Stimulated activated CD8-positive, alpha-beta memory T cell treated with anti-CD3 and anti-CD28 coated beads, Interleukin-4, amount 100 ng/mL, for 24 hours (primary cell): ENCODE data around the gene PRKCD.

Experiments used
- DNase-seq: peaks from one replicate; pipeline ENCODE4 v3.0.0-alpha.2; 2020; ENCODE audit warnings: low read depth

Gene PRKCD

DNA sequence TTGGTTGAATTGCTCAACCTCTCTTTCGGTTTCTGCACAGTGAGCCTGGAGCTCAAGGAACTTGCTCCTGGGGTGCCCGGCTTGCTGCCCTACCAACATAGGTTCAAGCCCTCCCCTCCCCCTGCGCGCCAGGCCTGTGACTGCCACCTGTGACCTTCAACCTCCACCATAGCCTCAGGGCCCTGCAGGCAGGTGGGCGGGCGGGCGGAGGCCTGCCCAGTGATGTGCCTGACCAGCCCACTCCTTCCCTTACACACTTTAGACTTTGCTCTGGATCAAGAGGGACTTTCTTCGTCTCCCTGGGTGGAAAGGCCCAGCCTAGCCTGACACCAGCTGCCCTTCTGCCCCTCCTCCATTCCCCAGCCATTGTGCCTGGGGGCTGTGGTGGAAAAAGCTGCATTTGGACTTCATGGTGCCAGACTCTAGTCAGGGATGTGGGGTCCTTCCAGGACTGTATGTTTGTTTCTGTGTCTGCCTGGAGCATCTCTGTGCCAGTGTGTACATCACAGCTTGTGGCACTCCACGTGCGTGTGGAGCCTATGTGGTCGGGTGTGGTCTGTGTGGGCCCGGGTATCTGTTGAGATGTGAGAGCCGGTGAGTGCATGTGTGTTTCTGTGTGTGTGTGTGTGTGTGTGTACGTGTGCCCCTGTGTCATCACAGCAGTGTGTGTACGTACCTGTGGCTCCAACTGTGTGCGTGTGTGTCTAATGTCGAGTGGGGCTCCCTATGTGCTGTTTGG, 9.5 kb downstream of the PRKCD start:
- no peak for DNase-seq

DNA sequence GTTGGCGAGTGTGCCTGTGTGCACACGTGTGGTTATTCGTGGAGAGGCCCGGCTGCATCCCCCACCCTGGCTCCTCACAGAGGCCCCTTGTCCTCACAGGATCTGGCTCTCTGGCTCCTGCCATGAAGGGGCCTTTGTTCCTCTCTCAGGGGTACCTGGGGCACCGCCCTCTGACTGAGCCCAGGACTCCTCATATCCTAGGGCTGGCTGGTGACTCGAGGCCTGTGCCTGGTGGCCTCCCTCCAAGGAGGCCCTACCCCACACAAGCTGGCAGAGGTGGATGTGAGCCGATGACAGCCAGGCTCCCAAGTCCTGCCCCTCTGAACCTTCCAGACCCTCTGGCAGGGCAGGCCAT, 10.0 kb downstream of the PRKCD start:
- no peak for DNase-seq

DNA sequence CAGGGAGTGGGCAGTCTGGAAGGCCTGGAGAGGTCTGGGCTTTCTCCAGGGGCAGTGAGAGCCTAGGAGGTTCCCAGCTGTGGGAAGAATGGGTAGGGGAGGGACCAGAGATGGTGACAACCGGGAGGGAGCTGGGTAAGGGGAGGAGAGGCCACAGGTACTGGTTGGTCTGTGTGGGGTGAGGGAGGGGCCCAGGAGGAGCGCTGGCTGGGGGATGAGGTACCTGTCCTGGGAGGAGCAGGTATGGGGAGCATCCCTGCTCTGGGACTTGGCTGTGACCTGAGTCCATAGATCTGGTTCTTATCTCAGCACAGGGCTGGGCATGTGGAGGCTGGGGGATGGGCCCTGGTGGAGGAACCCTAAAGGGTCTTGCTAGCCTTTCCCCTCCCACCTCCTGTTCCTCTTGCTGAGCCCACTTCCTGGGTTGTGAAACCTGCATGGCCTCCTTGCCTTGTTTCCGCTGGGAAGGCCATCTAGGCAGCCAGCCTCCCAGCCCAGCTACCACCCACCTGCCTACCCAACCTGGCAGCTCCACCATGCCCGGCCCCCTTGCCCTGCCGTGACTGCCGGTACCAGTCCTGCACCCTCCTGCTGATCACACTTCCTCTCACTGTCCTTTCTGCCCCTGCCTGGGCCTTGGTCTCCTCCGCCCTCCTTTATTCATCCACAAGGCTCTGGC, 11.0 kb downstream of the PRKCD start:
- no peak for DNase-seq

DNA sequence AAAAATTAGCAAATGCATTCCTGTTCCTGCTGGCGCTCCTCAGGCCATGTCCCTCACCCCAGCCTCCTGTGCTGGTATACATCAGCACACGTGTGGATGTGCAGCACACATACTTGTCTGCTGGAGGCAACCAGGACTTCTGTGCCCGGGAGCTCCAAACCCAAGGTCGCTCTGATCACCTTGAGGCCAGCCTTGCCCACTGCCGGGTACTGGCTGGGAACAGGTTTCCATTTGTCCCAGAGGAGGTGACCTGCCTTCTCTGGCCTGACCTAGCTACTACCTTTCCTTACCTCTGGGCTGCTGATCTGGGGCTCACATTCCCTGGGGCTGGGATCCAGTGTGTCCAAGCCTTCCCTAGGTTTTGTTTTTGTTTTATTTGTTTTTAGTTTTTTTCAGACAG, 12.1 kb downstream of the PRKCD start:
- DNase-seq, result no peak

DNA sequence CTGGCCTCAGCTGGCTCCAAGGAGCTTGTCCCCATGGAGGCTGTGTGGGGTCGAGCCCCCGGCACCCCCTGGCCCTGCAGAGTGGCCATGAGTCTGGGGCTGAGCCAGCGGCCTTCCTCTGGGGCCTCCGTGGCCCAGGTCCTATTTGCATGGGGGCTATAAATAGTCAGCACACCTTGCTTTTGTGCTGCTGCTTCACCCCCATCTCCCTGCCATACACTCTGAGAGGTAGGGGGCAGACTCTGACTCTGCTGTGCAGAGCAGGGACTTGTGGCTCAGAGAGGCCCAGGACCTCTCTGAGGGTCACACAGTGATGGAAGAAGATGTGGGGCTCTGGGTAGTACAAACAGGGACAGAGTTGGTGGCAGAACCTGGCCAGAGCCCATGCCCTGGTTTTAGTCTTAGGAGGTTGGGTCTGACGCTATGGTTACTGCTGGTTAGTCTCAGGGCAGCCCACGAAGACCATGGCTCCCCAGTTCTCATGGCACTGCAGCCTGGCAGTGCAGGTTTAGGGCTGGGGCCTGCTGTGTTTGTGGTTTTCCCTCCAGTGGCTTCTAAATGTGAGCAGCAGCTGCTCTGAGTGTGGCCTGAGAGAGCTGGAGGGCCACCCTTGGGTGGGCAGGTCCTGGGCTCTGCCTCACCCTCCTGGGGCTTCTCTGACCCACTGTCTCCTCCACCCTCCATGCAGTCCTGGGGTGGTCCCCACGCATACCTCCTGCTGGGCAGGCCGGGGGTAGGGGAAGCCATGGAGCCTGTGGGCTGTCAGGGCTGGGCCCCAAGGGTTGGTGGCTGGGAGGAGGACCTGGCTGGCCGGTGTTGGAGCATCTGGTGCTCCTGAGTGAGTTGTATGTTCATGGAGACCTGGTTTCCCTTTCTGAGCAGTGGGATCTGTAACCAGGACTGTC, 13.6 kb downstream of the PRKCD start:
- DNase-seq, result no peak

DNA sequence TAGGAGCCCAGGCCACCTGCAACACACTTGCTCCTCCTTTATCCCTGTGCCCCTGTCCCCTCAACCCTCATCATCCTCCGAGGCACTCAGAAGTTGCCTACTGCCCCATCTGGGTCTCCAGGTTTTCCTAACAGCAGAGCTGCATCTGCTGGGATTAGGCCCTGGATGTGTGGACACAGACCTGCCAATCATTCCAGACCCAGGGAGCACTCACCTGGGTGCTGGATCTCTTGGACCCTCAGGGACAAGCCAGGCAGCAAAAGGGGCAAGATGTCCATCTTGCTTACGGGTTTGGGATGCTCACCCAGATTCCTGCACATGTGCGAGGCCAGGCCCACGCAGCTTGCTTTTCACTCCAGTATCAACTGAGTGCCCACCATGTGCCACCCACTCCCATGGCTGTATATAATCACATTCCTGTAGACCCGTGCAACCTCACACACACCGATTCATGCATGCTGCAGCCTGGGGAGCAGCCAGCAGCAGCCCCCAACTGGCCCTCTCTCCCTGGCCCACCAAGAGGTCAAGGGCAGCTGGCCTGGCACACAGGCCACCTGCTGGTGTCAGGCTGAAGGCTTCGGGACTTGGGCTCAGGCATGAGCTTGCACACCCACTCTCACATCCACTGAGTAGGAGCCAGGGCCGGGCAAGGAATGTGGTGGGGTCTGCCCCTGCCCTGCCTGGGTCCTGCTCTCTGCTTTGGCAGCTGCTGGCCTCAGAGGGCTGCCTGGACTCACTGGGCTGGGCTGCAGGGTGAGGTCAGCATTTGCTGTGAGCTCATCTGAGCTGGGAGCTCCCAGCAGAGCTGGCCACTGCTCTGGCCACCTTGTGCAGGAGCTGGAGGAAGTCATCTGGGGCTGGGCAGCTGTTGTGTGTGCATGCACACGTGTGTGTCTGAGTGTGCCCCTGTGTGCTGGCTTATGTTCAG, 14.9 kb downstream of the PRKCD start:
- no peak for DNase-seq

DNA sequence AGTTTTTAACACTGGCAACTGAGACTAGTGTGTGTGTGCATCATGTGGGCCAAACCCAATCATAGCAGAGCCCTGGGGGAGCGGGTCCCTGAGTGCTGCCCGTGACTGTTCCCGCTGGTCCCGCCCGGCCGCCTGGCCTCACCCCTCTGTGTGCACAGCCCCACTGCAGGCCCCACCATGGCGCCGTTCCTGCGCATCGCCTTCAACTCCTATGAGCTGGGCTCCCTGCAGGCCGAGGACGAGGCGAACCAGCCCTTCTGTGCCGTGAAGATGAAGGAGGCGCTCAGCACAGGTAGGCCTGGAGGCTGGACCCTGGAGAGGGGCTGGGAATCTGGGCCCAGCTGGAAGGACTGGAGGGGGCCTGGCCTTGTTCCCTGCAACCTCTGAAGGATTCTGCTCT, 17.2 kb downstream of the PRKCD start:
- DNase-seq, result no peak

DNA sequence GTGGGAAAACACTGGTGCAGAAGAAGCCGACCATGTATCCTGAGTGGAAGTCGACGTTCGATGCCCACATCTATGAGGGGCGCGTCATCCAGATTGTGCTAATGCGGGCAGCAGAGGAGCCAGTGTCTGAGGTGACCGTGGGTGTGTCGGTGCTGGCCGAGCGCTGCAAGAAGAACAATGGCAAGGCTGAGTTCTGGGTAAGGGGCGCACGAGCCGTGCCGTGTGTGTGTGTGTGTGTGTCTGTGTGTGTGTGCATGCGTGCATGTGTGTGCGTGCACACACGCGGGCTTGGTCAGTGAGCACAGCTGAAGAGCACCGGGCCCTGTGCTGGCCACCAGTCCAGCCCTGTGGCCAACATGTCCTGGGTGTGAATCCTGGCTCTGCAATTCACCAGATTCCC, 18.6 kb downstream of the PRKCD start:
- no peak for DNase-seq

DNA sequence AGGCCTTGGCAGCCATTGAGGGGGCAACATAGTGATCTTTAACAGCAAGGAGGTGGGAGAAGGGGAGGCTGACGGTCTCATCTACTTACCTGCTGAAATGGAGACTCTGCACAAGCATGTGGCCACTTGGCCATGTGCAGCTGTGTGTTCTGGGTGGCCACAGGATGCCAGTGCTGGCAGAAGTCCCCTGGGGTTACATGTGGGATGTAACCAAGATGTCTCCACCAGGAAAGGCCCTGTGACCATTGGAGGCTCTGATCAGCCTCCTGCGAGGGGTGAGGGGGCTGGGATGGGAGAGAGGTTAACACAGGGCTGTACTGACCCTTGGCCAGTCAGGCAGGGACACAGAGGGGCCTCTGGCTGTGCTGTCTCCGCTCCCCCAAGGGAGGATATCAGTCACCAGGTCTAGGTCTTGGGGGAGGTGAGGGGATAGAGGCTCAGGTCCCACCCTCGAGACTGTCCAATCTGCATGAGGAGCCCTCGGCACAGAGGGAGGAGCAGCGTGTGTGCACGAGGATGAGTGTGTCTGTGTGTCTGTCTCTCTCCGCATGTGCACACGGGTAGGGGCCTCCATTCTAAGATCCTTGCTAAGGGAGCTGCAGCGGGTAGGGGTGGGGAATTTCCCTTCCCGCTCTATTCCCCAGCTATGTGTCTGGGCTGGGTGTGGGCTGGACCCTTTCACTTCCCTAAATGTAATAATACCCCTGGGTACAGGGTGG, 19.5 kb downstream of the PRKCD start:
- DNase-seq, result no peak

DNA sequence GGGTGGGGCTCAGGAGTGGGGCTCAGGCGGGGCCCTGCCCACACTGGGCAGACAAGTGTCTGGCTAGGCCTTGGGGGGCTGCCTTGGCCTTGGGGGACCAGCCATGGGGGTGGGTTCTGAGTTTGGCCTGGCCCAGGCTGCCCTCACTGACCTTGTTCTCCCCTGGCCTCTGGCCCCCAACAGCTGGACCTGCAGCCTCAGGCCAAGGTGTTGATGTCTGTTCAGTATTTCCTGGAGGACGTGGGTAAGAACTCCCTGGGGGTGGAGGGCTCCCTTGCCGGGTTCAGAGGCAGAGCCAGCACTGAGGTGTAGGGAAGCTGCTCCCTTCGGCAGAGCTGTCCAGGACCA, 20.0 kb downstream of the PRKCD start:
- DNase-seq, result no peak

DNA sequence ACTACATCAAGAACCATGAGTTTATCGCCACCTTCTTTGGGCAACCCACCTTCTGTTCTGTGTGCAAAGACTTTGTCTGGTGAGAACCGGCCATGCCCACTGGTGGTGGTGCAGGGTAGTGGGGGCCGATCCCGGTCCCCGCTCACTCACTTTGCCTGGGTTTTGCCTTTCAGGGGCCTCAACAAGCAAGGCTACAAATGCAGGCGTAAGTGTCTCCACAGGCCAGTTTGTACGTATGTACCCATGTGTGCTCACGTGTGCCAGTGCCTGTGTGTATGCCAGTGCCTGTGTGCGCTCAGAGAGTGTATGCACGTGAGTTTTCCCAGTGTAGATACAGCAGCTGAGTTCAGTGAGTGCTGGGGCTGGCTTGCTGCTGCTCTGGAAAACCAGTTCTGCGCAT, 20.5 kb downstream of the PRKCD start:
- DNase-seq, result no peak

DNA sequence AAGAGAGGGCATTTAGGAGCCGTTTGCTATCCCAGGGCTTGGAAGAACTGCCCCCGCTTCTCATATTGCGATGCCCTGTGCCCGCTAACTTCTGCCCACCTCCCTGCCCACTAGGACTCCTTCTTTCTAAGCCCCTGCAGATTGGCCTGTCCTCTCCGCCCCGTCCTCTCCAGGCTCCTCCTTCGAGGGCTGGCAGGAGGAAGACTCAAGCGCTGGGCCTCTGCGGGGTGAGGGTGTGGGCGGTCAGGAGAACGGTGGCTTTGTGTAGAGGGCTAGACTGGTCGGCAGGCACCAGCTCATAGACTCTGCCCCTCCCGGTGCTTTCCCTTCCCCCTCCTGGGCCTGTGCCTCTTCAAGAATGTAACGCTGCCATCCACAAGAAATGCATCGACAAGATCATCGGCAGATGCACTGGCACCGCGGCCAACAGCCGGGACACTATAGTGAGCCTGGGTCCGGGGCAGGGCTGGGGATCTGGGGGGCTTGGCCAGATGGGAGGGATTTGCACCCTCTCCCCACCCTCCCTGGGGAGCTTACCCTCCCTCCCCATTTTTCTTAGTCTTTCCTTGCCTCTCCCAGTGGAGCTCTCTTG, 21.9 kb downstream of the PRKCD start:
- DNase-seq, result no peak

DNA sequence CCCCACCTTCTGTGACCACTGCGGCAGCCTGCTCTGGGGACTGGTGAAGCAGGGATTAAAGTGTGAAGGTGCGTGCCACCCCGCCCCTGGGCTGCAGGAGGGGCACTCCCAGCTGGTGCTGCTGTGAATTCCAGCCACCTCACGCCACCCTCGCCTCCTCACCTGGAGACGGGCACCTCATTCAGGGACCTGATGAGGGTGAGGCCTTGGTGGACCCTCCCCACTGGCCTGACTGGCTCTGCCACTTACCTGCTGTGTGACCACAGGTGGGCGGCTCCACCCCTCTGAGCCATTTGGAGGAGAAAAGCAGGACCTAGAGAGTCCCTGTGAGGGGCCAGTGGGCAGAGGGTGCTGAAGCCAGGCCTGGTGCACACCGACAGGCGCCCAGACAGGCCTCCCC, 22.5 kb downstream of the PRKCD start:
- no peak for DNase-seq

DNA sequence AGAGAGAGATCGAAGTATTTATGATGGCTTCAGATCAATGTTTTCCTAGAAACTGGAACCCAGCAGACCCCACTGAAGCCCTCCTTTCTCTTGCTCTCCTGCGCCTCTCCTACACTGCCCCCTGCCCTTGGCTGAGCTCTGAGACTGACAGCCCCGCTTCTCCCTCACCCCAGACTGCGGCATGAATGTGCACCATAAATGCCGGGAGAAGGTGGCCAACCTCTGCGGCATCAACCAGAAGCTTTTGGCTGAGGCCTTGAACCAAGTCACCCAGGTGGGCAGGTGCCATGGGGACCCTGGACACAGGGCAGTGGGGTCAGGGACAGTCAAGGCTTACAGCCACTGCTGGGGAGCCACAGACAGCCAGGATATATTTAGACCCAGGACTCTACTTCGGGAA, 23.7 kb downstream of the PRKCD start:
- no peak for DNase-seq

DNA sequence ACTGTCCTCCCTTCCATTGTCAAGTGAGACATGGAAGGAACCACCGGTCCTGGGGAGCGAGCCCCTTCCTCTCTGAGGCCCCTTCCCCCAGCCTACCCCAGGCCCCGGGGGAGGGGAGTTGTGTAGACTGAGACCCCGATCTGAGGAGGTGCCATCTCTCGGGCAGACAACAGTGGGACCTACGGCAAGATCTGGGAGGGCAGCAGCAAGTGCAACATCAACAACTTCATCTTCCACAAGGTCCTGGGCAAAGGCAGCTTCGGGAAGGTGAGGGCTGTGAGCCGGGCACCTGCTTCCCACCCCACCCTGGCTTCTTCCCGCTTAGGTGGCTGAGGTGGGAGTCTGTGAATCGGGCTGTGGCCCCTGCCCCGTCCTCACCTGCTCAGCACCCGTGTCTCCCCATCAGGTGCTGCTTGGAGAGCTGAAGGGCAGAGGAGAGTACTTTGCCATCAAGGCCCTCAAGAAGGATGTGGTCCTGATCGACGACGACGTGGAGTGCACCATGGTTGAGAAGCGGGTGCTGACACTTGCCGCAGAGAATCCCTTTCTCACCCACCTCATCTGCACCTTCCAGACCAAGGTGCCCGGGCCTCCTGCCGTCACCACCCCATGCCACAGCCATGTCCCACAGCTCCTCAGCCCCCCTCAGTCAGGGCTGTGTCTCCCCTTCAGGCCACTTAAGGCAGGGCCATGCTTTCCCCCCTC, 24.9 kb downstream of the PRKCD start:
- no peak for DNase-seq

DNA sequence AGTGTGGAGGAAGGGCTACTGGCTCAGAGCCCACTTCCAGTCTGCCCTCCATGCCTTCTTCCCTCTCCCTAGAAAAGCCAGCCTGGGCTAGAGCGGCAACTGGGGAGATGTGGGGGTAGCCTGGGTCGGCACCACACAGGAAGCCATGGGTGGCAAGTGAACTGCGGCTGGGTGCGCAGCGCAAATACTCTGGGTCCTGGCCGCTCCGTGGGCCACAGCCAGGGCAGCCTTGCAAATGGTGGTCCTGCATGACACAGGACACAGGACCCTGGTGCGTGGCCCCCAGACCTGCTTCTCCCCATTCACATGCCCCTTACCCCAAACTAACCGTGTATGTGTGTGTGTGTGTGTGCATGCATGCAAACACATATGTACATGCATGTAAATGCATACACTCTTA, 25.7 kb downstream of the PRKCD start:
- no peak for DNase-seq

DNA sequence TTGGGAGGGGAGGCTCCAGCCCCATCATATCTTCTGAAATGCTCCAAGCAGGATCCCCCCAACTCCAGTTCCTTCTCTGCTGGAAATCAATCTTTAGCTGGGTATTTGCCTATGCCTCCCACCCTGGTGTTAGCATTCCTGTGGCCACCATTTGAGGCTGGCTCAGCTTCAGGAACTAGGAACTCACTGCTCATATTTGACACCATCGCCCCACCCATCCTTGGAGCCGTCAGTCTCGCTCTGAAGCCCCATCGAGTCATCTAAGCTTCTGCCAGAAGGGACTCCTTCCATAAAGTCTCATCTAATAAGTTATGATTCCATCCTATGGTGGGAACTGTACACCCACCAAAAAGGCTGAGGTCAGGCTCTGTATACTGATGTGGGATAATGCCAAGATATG, 26.4 kb downstream of the PRKCD start:
- no peak for DNase-seq

DNA sequence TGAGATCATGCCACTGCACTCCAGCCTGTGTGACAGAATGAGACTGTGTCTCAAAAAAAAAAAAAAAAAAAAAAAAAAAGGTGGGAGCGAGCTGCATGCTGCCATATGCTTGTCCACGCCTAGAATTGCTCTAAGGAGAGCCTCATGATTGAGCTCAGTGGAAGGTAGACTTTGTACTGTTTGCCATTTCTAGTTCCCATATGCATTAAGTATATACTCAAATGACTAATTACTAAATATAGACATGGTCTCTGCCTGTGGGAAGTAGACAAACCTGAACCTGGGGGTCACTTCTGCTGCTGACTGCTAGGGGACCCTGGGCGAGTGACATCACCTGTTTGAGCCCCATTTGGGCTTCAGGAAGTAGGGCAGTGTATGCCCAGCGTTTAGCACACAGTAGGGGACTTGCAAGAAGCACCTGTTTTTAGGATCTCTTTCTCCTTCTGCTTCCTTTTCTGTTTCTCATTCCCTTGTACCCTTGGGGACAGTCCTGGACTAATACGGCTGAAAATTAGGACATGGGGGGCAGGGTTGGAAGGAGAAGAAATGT, 27.2 kb downstream of the PRKCD start:
- DNase-seq, result no peak

DNA sequence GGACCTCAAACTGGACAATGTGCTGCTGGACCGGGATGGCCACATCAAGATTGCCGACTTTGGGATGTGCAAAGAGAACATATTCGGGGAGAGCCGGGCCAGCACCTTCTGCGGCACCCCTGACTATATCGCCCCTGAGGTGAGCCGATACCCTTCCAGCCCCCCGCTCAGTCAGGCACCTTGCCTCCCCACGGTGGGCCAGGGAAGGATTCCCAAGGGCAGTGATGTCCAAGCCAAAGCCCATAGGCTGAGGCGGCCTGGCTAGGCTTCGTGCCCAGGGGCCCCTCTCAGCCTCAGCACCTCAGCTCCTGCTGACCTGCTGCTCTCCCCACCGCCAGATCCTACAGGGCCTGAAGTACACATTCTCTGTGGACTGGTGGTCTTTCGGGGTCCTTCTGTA, 27.7 kb downstream of the PRKCD start:
- DNase-seq, result no peak

DNA sequence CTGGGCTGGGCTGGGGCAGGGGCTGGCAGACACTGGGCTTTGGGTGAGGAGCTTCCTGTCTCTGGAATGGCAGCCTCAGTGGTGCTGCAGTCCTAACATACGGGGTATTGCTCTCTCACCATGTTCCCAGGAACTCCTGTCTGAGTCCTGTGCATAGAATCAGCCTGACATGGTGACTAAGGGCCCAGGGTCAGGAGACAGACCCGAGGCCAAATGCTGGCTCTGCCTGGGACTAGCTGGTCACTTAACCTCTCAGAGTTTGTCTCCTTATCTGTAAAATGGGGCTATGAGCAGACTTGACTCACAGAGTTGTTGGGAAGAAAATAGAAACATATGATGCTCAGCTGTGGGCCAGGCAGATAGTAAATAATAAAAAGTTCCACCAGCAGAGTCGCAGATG, 28.3 kb downstream of the PRKCD start:
- no peak for DNase-seq
